ENCODE measurements around the gene AGAP2. TPM values are rescaled to one million over a fixed set of nuclear protein-coding genes. Genes with fewer than 3 reads are reported as not detected.
A peak's percentile ranks its signal among the peaks of the same experiment; 100 is the strongest.

Gene AGAP2
- total RNA-seq, 1 experiment from 2014 or later = 5.3 TPM

GRCh38 chr12:57772429-57773322, 34.1 kb upstream of the AGAP2 start, which contains the start of gene EEF1AKMT3:
Gene EEF1AKMT3, plus strand, starts transcription at chr12:57772614. Its CDS starts 111 bp downstream, at chr12:57772725.
- TF ChIP-seq, protein P1, sequence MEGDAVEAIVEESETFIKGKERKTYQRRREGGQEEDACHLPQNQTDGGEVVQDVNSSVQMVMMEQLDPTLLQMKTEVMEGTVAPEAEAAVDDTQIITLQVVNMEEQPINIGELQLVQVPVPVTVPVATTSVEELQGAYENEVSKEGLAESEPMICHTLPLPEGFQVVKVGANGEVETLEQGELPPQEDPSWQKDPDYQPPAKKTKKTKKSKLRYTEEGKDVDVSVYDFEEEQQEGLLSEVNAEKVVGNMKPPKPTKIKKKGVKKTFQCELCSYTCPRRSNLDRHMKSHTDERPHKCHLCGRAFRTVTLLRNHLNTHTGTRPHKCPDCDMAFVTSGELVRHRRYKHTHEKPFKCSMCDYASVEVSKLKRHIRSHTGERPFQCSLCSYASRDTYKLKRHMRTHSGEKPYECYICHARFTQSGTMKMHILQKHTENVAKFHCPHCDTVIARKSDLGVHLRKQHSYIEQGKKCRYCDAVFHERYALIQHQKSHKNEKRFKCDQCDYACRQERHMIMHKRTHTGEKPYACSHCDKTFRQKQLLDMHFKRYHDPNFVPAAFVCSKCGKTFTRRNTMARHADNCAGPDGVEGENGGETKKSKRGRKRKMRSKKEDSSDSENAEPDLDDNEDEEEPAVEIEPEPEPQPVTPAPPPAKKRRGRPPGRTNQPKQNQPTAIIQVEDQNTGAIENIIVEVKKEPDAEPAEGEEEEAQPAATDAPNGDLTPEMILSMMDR (conservative IDR thresholded peaks at IDR 0.05) = no peak
- Histone ChIP-seq H4K20me1 (ENCODE audit: control insufficient read depth, insufficient read depth, insufficient read length) (no peaks in the 10 kb centered on the region), H4K91ac (ENCODE audit: insufficient read length, low read depth, low read length) (no peak within 1 kb of the TSS), H2BK5ac (ENCODE audit: insufficient read length, low read length) (no peak within 1 kb of the TSS), H4K8ac (replicated peaks; ENCODE audit: insufficient read length, low read depth, low read length) (no peak within 1 kb of the TSS), H3K79me1 (ENCODE audit: insufficient read depth, low read depth, low read length, poor library complexity, severe bottlenecking) (no peaks in the 10 kb centered on the region), H3K4ac (ENCODE audit: low read depth, low read length) (no peak within 1 kb of the TSS), H3K79me2 (ENCODE audit: insufficient read depth, low read length) (no peaks in the 10 kb centered on the region), H3K4me2 (ENCODE audit: insufficient read depth, insufficient read length, low read length) (peak within 1 kb of the TSS; percentile 44), H3T11ph (ENCODE audit: low read length) (peak within 1 kb of the TSS; percentile 56), H3K27me3 (ENCODE audit: insufficient read depth, low read length) (no peaks in the 10 kb centered on the region), H2BK15ac (ENCODE audit: low read depth, low read length) (no peak within 1 kb of the TSS), H2BK20ac (ENCODE audit: low read depth, low read length, poor library complexity, severe bottlenecking) (no peak within 1 kb of the TSS), H2AFZ (ENCODE audit: low read length) (peak within 1 kb of the TSS; percentile 72), H3K23me2 (ENCODE audit: insufficient read length, low read depth, low read length, poor library complexity, severe bottlenecking) (peaks cover 8% of the 10 kb centered on the region), H3K14ac (ENCODE audit: insufficient read depth, low read length) (peak within 1 kb of the TSS; percentile 98), H3K4me1 (ENCODE audit: insufficient read depth, low read length) (no peaks in the 10 kb centered on the region), H2AK5ac (ENCODE audit: insufficient read length, low read length) (no peak within 1 kb of the TSS), H3K56ac (ENCODE audit: insufficient read length, low read depth, low read length) (no peak within 1 kb of the TSS), H3K23ac (ENCODE audit: insufficient read length, low read depth, low read length) (no peak within 1 kb of the TSS), H3K18ac (ENCODE audit: insufficient read length, low read depth, low read length) (peak within 1 kb of the TSS; percentile 97), H3K9me3 (ENCODE audit: control insufficient read depth, low read depth, low read length) (no peaks in the 10 kb centered on the region), H4K5ac (ENCODE audit: insufficient read length, low read depth, low read length) (no peak within 1 kb of the TSS), H2BK12ac (ENCODE audit: insufficient read length, low read depth, low read length) (no peak within 1 kb of the TSS), H3K27ac (ENCODE audit: insufficient read length, low read depth, low read length) (peak within 1 kb of the TSS; percentile 17), H3K9ac (ENCODE audit: extremely low read depth, insufficient read length, low read length) (peak within 1 kb of the TSS; percentile 94), H2BK120ac (ENCODE audit: low read depth, low read length, poor library complexity, severe bottlenecking) (no peak within 1 kb of the TSS)
- no peak for DNase-seq
- peaks cover 7 to 13% of the 10 kb centered on the region in 2 experiments; a peak in 3 of 4 replicates for H3K4me1 Mint-ChIP-seq
- H3K4me3 Mint-ChIP-seq = peak within 1 kb of the TSS; percentile 98 to 99
- WGBS (ENCODE audit: extremely low coverage, insufficient read length, low lambda C conversion rate) = no CpG with 5 or more reads among the region's 67 CpGs
- H3K9me3 Mint-ChIP-seq = no peaks in the 10 kb centered on the region
- peaks cover 7% of the 10 kb centered on the region; the same call in 1 of the 2 replicates for H3K27me3 Mint-ChIP-seq (ENCODE audit: low read depth)
- H3K36me3 Mint-ChIP-seq (ENCODE audit: insufficient read depth in 1 of 3, low read depth in 3 of 3) = peaks cover 20 to 42% (median 31%) of the 10 kb centered on the region in 3 experiments
- peak within 1 kb of the TSS; percentile 100 for H3K27ac Mint-ChIP-seq

All from H9 (cell line).